ENCODE data around the gene ST7L. TPM values are rescaled to one million over a fixed set of nuclear protein-coding genes. Genes with fewer than 3 reads are reported as not detected.

The ST7L gene
- total and polyA plus RNA-seq, 10 of the 15 experiments (the other 5 are each of a cell fraction or from before 2014, with no cell fraction given), result 3.6 to 13.7 (median 8.9) TPM

DNA sequence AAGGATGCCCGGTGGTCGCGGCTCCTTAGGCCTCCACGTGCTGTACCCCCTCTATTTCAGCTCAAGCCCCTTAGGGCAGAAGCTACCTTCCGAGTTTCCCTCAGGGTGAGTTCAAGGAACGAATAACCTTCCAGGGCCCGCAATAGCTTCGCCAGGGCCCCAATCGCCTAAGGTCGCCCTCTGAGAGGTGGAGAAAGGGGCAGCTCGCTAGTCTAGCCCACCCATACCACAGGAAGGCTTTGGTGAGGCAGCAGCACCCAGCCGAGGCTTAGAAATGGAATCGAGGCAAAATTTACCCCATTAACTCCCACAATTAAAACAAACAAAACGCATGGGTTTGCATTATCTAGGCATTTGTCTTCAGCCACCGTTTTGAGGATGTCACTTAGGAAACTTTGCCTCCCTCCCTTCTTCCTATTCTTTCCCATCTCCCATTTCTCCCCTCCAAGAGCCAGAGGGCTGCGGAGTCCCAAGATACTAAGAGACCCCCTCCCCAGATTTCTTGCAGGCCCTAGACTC, 109.2 kb downstream of the ST7L start (continued):
- TF ChIP-seq EZH2 (IDR thresholded peaks at IDR 0.05; ENCODE audit: borderline replicate concordance, control insufficient read depth, low read depth, low read length), result no peak
- TF ChIP-seq CBX5 (IDR thresholded peaks at IDR 0.05; ENCODE audit: low read depth), result no peak
- TF ChIP-seq, protein P1, sequence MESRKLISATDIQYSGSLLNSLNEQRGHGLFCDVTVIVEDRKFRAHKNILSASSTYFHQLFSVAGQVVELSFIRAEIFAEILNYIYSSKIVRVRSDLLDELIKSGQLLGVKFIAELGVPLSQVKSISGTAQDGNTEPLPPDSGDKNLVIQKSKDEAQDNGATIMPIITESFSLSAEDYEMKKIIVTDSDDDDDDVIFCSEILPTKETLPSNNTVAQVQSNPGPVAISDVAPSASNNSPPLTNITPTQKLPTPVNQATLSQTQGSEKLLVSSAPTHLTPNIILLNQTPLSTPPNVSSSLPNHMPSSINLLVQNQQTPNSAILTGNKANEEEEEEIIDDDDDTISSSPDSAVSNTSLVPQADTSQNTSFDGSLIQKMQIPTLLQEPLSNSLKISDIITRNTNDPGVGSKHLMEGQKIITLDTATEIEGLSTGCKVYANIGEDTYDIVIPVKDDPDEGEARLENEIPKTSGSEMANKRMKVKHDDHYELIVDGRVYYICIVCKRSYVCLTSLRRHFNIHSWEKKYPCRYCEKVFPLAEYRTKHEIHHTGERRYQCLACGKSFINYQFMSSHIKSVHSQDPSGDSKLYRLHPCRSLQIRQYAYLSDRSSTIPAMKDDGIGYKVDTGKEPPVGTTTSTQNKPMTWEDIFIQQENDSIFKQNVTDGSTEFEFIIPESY (IDR thresholded peaks at IDR 0.05), result no peak
- no peak for TF ChIP-seq MYC (IDR thresholded peaks at IDR 0.05; ENCODE audit: insufficient read depth, insufficient read length, insufficient replicate concordance, low read length, severe bottlenecking)
- TF ChIP-seq, protein P2, sequence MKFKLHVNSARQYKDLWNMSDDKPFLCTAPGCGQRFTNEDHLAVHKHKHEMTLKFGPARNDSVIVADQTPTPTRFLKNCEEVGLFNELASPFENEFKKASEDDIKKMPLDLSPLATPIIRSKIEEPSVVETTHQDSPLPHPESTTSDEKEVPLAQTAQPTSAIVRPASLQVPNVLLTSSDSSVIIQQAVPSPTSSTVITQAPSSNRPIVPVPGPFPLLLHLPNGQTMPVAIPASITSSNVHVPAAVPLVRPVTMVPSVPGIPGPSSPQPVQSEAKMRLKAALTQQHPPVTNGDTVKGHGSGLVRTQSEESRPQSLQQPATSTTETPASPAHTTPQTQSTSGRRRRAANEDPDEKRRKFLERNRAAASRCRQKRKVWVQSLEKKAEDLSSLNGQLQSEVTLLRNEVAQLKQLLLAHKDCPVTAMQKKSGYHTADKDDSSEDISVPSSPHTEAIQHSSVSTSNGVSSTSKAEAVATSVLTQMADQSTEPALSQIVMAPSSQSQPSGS (IDR thresholded peaks at IDR 0.05; ENCODE audit: low read length), result no peak
- no peak for TF ChIP-seq MXI1 (IDR thresholded peaks at IDR 0.05; ENCODE audit: low read depth, low read length)
- no peak for TF ChIP-seq RAD51 (IDR thresholded peaks at IDR 0.05)
- TF ChIP-seq SIX5 (IDR thresholded peaks at IDR 0.05; ENCODE audit: low read depth, low read length, severe bottlenecking), result no peak

Data from GM12878 (cell line).